GM12878 (cell line): ENCODE results near the gene GATAD2B. TPM values are rescaled to one million over a fixed set of nuclear protein-coding genes. Genes with fewer than 3 reads are reported as not detected.
A peak's percentile ranks its signal among the peaks of the same experiment; 100 is the strongest.

ENCODE experiments used
- ATAC-seq: fragments of 200-7000 bp; cut with Tn5 transposase; 3 replicates; pipeline ENCODE4 v1.9.1; 2020; ENCODE audit warnings: mild to moderate bottlenecking, moderate library complexity
- BruUV-seq: library from RNA; stranded (reverse); fragments of 400-500 nt; replicated peaks from 2 replicates; lab custom pipeline; 2021; lab: Mats Ljungman, UMichigan
- CTCF ChIA-PET: fragments of 300-600 bp; sonication (Branson Sonifier 250); formaldehyde crosslinking; extraction: SDS; loops from one replicate; lab custom pipeline; 2021; ENCODE audit warnings: inconsistent platforms; lab: Yijun Ruan, JAX
- POLR2A ChIA-PET: fragments of 350-600 bp; formaldehyde crosslinking; extraction: SDS; loops from one replicate; lab custom pipeline; 2021; ENCODE audit warnings: inconsistent platforms; lab: Charles Lee
- RAD21 ChIA-PET: fragments of 300-600 bp; sonication (Branson Sonifier 250); formaldehyde crosslinking; loops from one replicate; lab custom pipeline; 2023; ENCODE audit warnings: antibody characterized with exemption; ENCODE audit not compliant: unreplicated experiment; lab: Charles Lee
- SMC1A ChIA-PET: fragments of 300-600 bp; sonication (Branson Sonifier 250); formaldehyde crosslinking; loops from one replicate; lab custom pipeline; 2023; ENCODE audit not compliant: unreplicated experiment, uncharacterized antibody; lab: Charles Lee
- DNase-seq: peaks from one replicate; pipeline ENCODE4 v3.0.0-alpha.2; 2011; ENCODE audit warnings: low read depth, low spot score
- FAIRE-seq: peaks from 3 replicates; lab custom pipeline; 2011; peaks lifted over from hg19 to GRCh38; lab: Jason Lieb, UNC
- H2AFZ ChIP-seq: 2 replicates; pipeline ENCODE4 v1.6.0; 2011; ENCODE audit warnings: low read depth, low read length, control low read depth; ENCODE audit not compliant: control insufficient read depth
- H3K27ac ChIP-seq: 2 replicates; pipeline ENCODE4 v1.5.1; 2011; ENCODE audit warnings: control low read depth; ENCODE audit not compliant: control insufficient read depth, insufficient read depth
- H3K27me3 ChIP-seq, 2 experiments: replicated peaks in 1 of 2; 2 replicates each; pipeline versions ENCODE4 v1.6.0 to v1.6.1; 2011; ENCODE audit warnings: low read length in 1 of 2; ENCODE audit not compliant: control insufficient read depth in 2 of 2, insufficient read depth in 2 of 2
- H3K36me3 ChIP-seq, 2 experiments: 2 replicates each; pipeline ENCODE4 v1.5.1; 2011; ENCODE audit warnings: low read length in 1 of 2; ENCODE audit not compliant: control insufficient read depth in 2 of 2, insufficient read depth in 2 of 2
- H3K4me1 ChIP-seq: 2 replicates; pipeline ENCODE4 v1.6.1; 2011; ENCODE audit warnings: mild to moderate bottlenecking, low read length, moderate library complexity, mixed read lengths; ENCODE audit not compliant: control insufficient read depth, insufficient read depth
- H3K4me2 ChIP-seq: 2 replicates; pipeline ENCODE4 v1.6.0; 2011; ENCODE audit warnings: control low read depth; ENCODE audit not compliant: control insufficient read depth, insufficient read depth
- H3K4me3 ChIP-seq: fragments of 200-600 bp; sonication (generic); 2 replicates; pipeline ENCODE4 v1.5.1; 2016
- H3K79me2 ChIP-seq: 2 replicates; pipeline ENCODE4 v1.6.0; 2011; ENCODE audit warnings: low read length; ENCODE audit not compliant: control insufficient read depth, insufficient read depth
- H3K9ac ChIP-seq: 2 replicates; pipeline ENCODE4 v1.8.0; 2011; ENCODE audit warnings: low read length, control low read depth, mixed read lengths; ENCODE audit not compliant: control insufficient read depth, insufficient read depth
- H3K9me3 ChIP-seq: replicated peaks from 3 replicates; pipeline ENCODE4 v1.5.1; 2011; ENCODE audit warnings: mild to moderate bottlenecking, low read length; ENCODE audit not compliant: control insufficient read depth, insufficient read depth
- H4K20me1 ChIP-seq: 2 replicates; pipeline ENCODE4 v1.6.0; 2011; ENCODE audit not compliant: control insufficient read depth, insufficient read depth
- ATF3 ChIP-seq: IDR thresholded peaks from 2 replicates; pipeline ENCODE4 v1.6.1; 2011; ENCODE audit warnings: low read depth, mild to moderate bottlenecking, low read length, moderate library complexity, borderline replicate concordance; ENCODE audit errors: extremely low read depth
- EGR1 ChIP-seq, 2 experiments: IDR thresholded peaks; 1 replicate in 1 of 2; 2 replicates in 1 of 2; pipeline ENCODE4 v1.6.1; 2011 to 2012; ENCODE audit warnings: low read depth in 2 of 2, low read length in 2 of 2, borderline replicate concordance in 1 of 2, mild to moderate bottlenecking in 1 of 2, moderate library complexity in 1 of 2
- GATAD2B ChIP-seq: fragments of 450-650 bp; conservative IDR thresholded peaks from 2 replicates; pipeline ENCODE4 v1.6.1; 2017; ENCODE audit warnings: low read depth, mild to moderate bottlenecking, moderate library complexity
- IKZF2 ChIP-seq, 2 experiments: fragments of 450-650 bp; IDR thresholded peaks; 2 replicates each; pipeline ENCODE4 v1.6.1; 2017; ENCODE audit warnings: mild to moderate bottlenecking in 2 of 2, moderate library complexity in 2 of 2
- JUND ChIP-seq: IDR thresholded peaks from 2 replicates; pipeline ENCODE4 v1.6.1; 2012; ENCODE audit warnings: low read depth, mild to moderate bottlenecking, low read length, improper control_type of control experiment, moderate library complexity
- MEF2A ChIP-seq: IDR thresholded peaks from 2 replicates; pipeline ENCODE4 v1.6.1; 2011; ENCODE audit warnings: low read depth, mild to moderate bottlenecking, low read length, moderate library complexity; ENCODE audit not compliant: insufficient read depth
- MLLT1 ChIP-seq: fragments of 450-650 bp; IDR thresholded peaks from 2 replicates; pipeline ENCODE4 v1.6.1; 2016; ENCODE audit warnings: mild to moderate bottlenecking
- PRDM15 ChIP-seq: fragments of 450-650 bp; formaldehyde crosslinking; IDR thresholded peaks from 2 replicates; pipeline ENCODE4 v1.4.0; 2020; ENCODE audit warnings: mild to moderate bottlenecking, moderate library complexity
- RUNX3 ChIP-seq: IDR thresholded peaks from 2 replicates; pipeline ENCODE4 v1.6.1; 2012; ENCODE audit warnings: low read length, inconsistent platforms
- STAT1 ChIP-seq: fragments of 450-650 bp; conservative IDR thresholded peaks from 2 replicates; pipeline ENCODE4 v1.6.1; 2014; ENCODE audit warnings: antibody characterized with exemption, mild to moderate bottlenecking
- whole genome bisulfite sequencing: methylation state at CpG from one replicate; pipeline ENCODE4 v1.1.6; 2016; ENCODE audit warnings: low lambda C conversion rate; ENCODE audit not compliant: insufficient replicate concordance, insufficient coverage; ENCODE audit errors: missing lambda C conversion rate; 5-methylcytosine and 5-hydroxymethylcytosine counted together
- in situ Hi-C: fragments of 300-500 bp; cut with MboI; formaldehyde crosslinking; loops from 9 replicates; pipeline ENCODE4 v1.14.3; 2018; ENCODE audit warnings: mixed read lengths
- intact Hi-C: fragments of 100-400 bp; cut with micrococcal nuclease; formaldehyde crosslinking; loops from one replicate; pipeline ENCODE4 v1.14.2; 2022; ENCODE audit not compliant: unreplicated experiment
- polyA plus RNA-seq, 11 experiments: library from polyadenylated mRNA; depleted of rRNA in 4 of 11; unstranded in 6 of 11; stranded (reverse) in 5 of 11; fragments of >200 nt; fragmentation: Nextera tagmentation in 4 of 11; fragmentation: Illumina TruSeq in 1 of 11; extraction: Ambion mirVana in 4 of 11; extraction: Trizol in 1 of 11; gene quantifications; 1 replicate in 1 of 11; 2 replicates in 10 of 11; pipeline versions ENCODE4 v1.2.1 to v1.2.3, GENCODE V29; 2011 to 2016; ENCODE audit warnings: inconsistent platforms in 2 of 11, missing spikeins in 2 of 11, low read depth in 1 of 11
- total RNA-seq, 4 experiments: library from RNA; depleted of rRNA in 3 of 4; stranded (reverse); fragments of >200 nt in 3 of 4; fragmentation: Illumina TruSeq in 1 of 4; extraction: Trizol in 1 of 4; gene quantifications; 2 replicates each; pipeline versions ENCODE4 v1.2.1 to v1.2.3, GENCODE V29; 2013 to 2021

GATAD2B gene
- total and polyA plus RNA-seq, 10 of the 15 experiments (the other 5 are each of a cell fraction or from before 2014, with no cell fraction given), result 2.4 to 63.1 (median 8.7) TPM

GRCh38 chr1:153786038-153786790 lies 136.6 kb downstream of the GATAD2B start:
- in situ Hi-C loops (no loop called here), intact Hi-C loops (no loop called here)
- H3K79me2 ChIP-seq, result no peaks in the 10 kb centered on the region
- no peak for ATAC-seq
- H3K4me3 ChIP-seq, result no peak overlapping the region
- no peak overlapping the region for H3K9ac ChIP-seq
- FAIRE-seq, result no peak
- H3K27ac ChIP-seq, result peak overlapping the region; percentile 52
- 0 out of 2 replicates have a peak overlapping the region, but pooled peaks have one; percentile 64 for H3K4me2 ChIP-seq
- POLR2A ChIA-PET, result interaction anchor here (0.6 to 1.6 kb wide), 3 partner anchors 43 to 158 kb away, joined by 3 to 4 read pairs (median 3); no protein-coding TSS in a partner anchor
- no peak for DNase-seq
- H3K27me3 ChIP-seq, result no peaks in the 10 kb centered on the region
- peaks cover 37% of the 10 kb centered on the region for H3K4me1 ChIP-seq
- no peak overlapping the region for H2AFZ ChIP-seq
- RAD21 ChIA-PET, result interaction anchor here (0.6 to 1.7 kb wide), 3 partner anchors 56 to 191 kb away, joined by 3 to 6 read pairs (median 4); partner anchors contain the start of gene ILF2
- H4K20me1 ChIP-seq, result no peaks in the 10 kb centered on the region
- TF ChIP-seq GATAD2B (no peak), MEF2A (no peak), JUND (no peak), MLLT1 (no peak), ATF3 (no peak), IKZF2 (IDR thresholded peaks at IDR 0.05) (no peak), PRDM15 (no peak), EGR1 (IDR thresholded peaks at IDR 0.05; ENCODE audit: borderline replicate concordance in 1 of 2, low read depth in 2 of 2, low read length in 2 of 2) (no peak), STAT1 (no peak), RUNX3 (no peak)
- H3K9me3 ChIP-seq, result no peaks in the 10 kb centered on the region
- SMC1A ChIA-PET, result interaction anchor here (0.9 to 1.1 kb wide), 2 partner anchors 160 to 201 kb away, joined by 3 to 5 read pairs; partner anchors contain the start of gene DENND4B
- BruUV-seq, result no TSS peak
- CTCF ChIA-PET, result no interaction called here
- no peaks in the 10 kb centered on the region for H3K36me3 ChIP-seq
- WGBS, result 75% methylated on average over 4 of the region's 4 CpGs
